ENCODE data around the gene OR8J1. TPM values are rescaled to one million over a fixed set of nuclear protein-coding genes. Genes with fewer than 3 reads are reported as not detected.

The OR8J1 gene
- total and polyA plus RNA-seq, 9 of the 15 experiments (the other 6 are each of a cell fraction or from before 2014, with no cell fraction given) = not detected

DNA sequence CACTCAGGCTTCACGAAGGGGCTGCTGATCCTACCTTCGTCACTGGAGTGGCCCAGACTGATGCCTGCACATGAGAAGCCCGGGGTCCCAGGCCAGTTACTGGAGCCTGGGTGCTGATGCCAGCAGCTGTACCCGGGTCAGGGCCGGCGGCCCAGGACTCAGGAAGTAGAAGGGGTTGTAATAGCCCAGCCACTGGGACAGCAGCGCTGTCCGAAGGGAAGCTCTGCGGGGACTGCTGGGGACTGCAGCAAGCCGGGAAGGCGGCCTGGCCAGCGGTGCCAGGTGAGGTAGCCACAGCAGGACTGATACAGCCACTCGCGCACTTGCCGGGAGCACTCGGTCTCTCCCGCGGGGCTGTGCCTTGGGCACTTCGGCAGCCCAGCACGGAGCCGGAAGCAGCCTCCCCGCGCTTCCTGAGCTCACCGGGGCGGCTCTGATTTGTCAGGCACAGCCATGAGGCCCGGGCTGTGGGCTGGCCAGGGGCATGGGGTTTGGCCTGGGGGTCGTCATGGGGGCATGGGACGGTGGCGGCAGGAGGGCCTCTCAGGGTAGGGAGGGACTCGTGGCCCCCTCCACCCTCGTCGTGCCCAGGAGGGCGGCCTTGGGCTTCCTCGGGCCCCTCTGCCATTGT lies 22.1 kb upstream of the OR8J1 start:
- ChIA-PET POLR2A (no interaction called here), CTCF (ENCODE audit: low intra/inter-chr PET ratio) (no interaction called here)
- intact Hi-C loops (cut with micrococcal nuclease) (no loop called here), in situ Hi-C loops (cut with MboI) (no loop called here)
- H3K27me3 ChIP-seq (ENCODE audit: control insufficient read depth in 2 of 2, insufficient read depth in 2 of 2, low read length in 2 of 2) = no peaks in the 10 kb centered on the region
- H3K4me1 ChIP-seq (replicated peaks in 1 of 2; ENCODE audit: control insufficient read depth in 2 of 2, insufficient read depth in 2 of 2, low read length in 2 of 2) = no peaks in the 10 kb centered on the region
- H3K27ac ChIP-seq (ENCODE audit: extremely low read depth, low read depth, low read length) = no peak overlapping the region
- no peak for TF ChIP-seq MED1 (CRISPR knock-in tag; IDR thresholded peaks at IDR 0.05; ENCODE audit: borderline replicate concordance)
- no peak for TF ChIP-seq HMG20A (CRISPR knock-in tag; conservative IDR thresholded peaks at IDR 0.05)
- TF ChIP-seq, protein P1, sequence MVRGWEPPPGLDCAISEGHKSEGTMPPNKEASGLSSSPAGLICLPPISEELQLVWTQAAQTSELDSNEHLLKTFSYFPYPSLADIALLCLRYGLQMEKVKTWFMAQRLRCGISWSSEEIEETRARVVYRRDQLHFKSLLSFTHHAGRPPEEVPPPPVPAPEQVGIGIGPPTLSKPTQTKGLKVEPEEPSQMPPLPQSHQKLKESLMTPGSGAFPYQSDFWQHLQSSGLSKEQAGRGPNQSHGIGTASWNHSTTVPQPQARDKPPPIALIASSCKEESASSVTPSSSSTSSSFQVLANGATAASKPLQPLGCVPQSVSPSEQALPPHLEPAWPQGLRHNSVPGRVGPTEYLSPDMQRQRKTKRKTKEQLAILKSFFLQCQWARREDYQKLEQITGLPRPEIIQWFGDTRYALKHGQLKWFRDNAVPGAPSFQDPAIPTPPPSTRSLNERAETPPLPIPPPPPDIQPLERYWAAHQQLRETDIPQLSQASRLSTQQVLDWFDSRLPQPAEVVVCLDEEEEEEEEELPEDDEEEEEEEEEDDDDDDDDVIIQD (CRISPR knock-in tag; IDR thresholded peaks at IDR 0.05) = no peak
- TF ChIP-seq RBBP5 (IDR thresholded peaks at IDR 0.05; ENCODE audit: borderline replicate concordance, insufficient read depth, low read length, poor library complexity, severe bottlenecking) = no peak
- TF ChIP-seq LARP7 (IDR thresholded peaks at IDR 0.05) = no peak
- no peak for FAIRE-seq
- ATAC-seq = no peak
- no peak overlapping the region for H2AFZ ChIP-seq (ENCODE audit: low read depth, low read length)
- H3K36me3 ChIP-seq (ENCODE audit: control insufficient read depth, insufficient read depth, low read length) = no peaks in the 10 kb centered on the region
- BruUV-seq (replicated peaks) = no TSS peak
- no peaks in the 10 kb centered on the region for H3K9me3 ChIP-seq (replicated peaks; ENCODE audit: control insufficient read depth, insufficient read depth, low read depth, low read length)
- DNase-seq (ENCODE audit: extremely low read depth in 1 of 4, low spot score in 3 of 4) = no peak
- WGBS (ENCODE audit: insufficient coverage, low coverage, missing lambda C conversion rate) = 1% methylated on average over 26 of the region's 34 CpGs
- H3K4me2 ChIP-seq (ENCODE audit: insufficient read depth, low read length) = no peak overlapping the region
- no peak overlapping the region for H3K9ac ChIP-seq (ENCODE audit: insufficient read depth in 1 of 2, low read depth in 2 of 2, low read length in 2 of 2)
- no peaks in the 10 kb centered on the region for H4K20me1 ChIP-seq (replicated peaks; ENCODE audit: control insufficient read depth, insufficient read depth, low read length)
- no peak overlapping the region for H3K4me3 ChIP-seq
- H3K79me2 ChIP-seq (ENCODE audit: control insufficient read depth, insufficient read depth, low read length) = no peaks in the 10 kb centered on the region
- H3K9me1 ChIP-seq (ENCODE audit: control insufficient read depth, insufficient read depth, low read length) = no peaks in the 10 kb centered on the region
